Measurements from ENCODE around the gene ABCC8. TPM values are rescaled to one million over a fixed set of nuclear protein-coding genes. Genes with fewer than 3 reads are reported as not detected.

Gene ABCC8
- total RNA-seq, 1 donor from 2014 or later = 3.7 TPM

- Histone ChIP-seq H3K27ac (ENCODE audit: low read depth, low read length) (no peak overlapping the region), H3K9me3 (ENCODE audit: control insufficient read depth in 3 of 3, low read length in 3 of 3) (no peaks in the 10 kb centered on the region), H3K36me3 (ENCODE audit: control insufficient read depth in 3 of 3, insufficient read depth in 3 of 3, low read length in 3 of 3) (no peaks in the 10 kb centered on the region), H3K4me1 (ENCODE audit: control insufficient read depth in 3 of 3, insufficient read depth in 3 of 3, low read length in 3 of 3) (no peaks in the 10 kb centered on the region), H3K4me3 (ENCODE audit: low read length in 3 of 3) (no peak overlapping the region), H3K27me3 (ENCODE audit: control insufficient read depth in 3 of 3, insufficient read depth in 3 of 3, low read length in 3 of 3) (no peaks in the 10 kb centered on the region), H3K9ac (ENCODE audit: low read depth in 1 of 3, low read length in 3 of 3) (no peak overlapping the region)
Observed at GRCh38 chr11:17460406-17460805, 16.2 kb downstream of the ABCC8 start.

- no peaks in the 10 kb centered on the region for H3K9me3 ChIP-seq (ENCODE audit: control insufficient read depth in 3 of 3, low read length in 3 of 3)
- H3K9ac ChIP-seq (ENCODE audit: low read depth in 1 of 3, low read length in 3 of 3) = no peak overlapping the region
- H3K4me1 ChIP-seq (ENCODE audit: control insufficient read depth in 3 of 3, insufficient read depth in 3 of 3, low read length in 3 of 3) = no peaks in the 10 kb centered on the region
- H3K27me3 ChIP-seq (ENCODE audit: control insufficient read depth in 3 of 3, insufficient read depth in 3 of 3, low read length in 3 of 3) = no peaks in the 10 kb centered on the region
- no peaks in the 10 kb centered on the region for H3K36me3 ChIP-seq (ENCODE audit: control insufficient read depth in 3 of 3, insufficient read depth in 3 of 3, low read length in 3 of 3)
- no peak overlapping the region for H3K27ac ChIP-seq (ENCODE audit: low read depth, low read length)
- no peak overlapping the region for H3K4me3 ChIP-seq (ENCODE audit: low read length in 3 of 3)
Observed at GRCh38 chr11:17459236-17459896, 17.3 kb downstream of the ABCC8 start.

- no peak overlapping the region for H3K27ac ChIP-seq (ENCODE audit: low read depth, low read length)
- H3K27me3 ChIP-seq (ENCODE audit: control insufficient read depth in 3 of 3, insufficient read depth in 3 of 3, low read length in 3 of 3) = no peaks in the 10 kb centered on the region
- H3K4me3 ChIP-seq (ENCODE audit: low read length in 3 of 3) = no peak overlapping the region
- no peaks in the 10 kb centered on the region for H3K9me3 ChIP-seq (ENCODE audit: control insufficient read depth in 3 of 3, low read length in 3 of 3)
- H3K4me1 ChIP-seq (ENCODE audit: control insufficient read depth in 3 of 3, insufficient read depth in 3 of 3, low read length in 3 of 3) = no peaks in the 10 kb centered on the region
- no peak overlapping the region for H3K9ac ChIP-seq (ENCODE audit: low read depth in 1 of 3, low read length in 3 of 3)
- no peaks in the 10 kb centered on the region for H3K36me3 ChIP-seq (ENCODE audit: control insufficient read depth in 3 of 3, insufficient read depth in 3 of 3, low read length in 3 of 3)
Observed at GRCh38 chr11:17458268-17458667, 18.4 kb downstream of the ABCC8 start.

- Histone ChIP-seq H3K27me3 (ENCODE audit: control insufficient read depth in 3 of 3, insufficient read depth in 3 of 3, low read length in 3 of 3) (no peaks in the 10 kb centered on the region), H3K36me3 (ENCODE audit: control insufficient read depth in 3 of 3, insufficient read depth in 3 of 3, low read length in 3 of 3) (no peaks in the 10 kb centered on the region), H3K27ac (ENCODE audit: low read depth, low read length) (no peak overlapping the region), H3K9me3 (ENCODE audit: control insufficient read depth in 3 of 3, low read length in 3 of 3) (no peaks in the 10 kb centered on the region), H3K9ac (ENCODE audit: low read depth in 1 of 3, low read length in 3 of 3) (no peak overlapping the region), H3K4me1 (ENCODE audit: control insufficient read depth in 3 of 3, insufficient read depth in 3 of 3, low read length in 3 of 3) (no peaks in the 10 kb centered on the region), H3K4me3 (ENCODE audit: low read length in 3 of 3) (no peak overlapping the region)
Observed at GRCh38 chr11:17457396-17458173, 19.1 kb downstream of the ABCC8 start.

- no peaks in the 10 kb centered on the region for H3K9me3 ChIP-seq (ENCODE audit: control insufficient read depth in 3 of 3, low read length in 3 of 3)
- H3K36me3 ChIP-seq (ENCODE audit: control insufficient read depth in 3 of 3, insufficient read depth in 3 of 3, low read length in 3 of 3) = no peaks in the 10 kb centered on the region
- H3K9ac ChIP-seq (ENCODE audit: low read depth in 1 of 3, low read length in 3 of 3) = no peak overlapping the region
- no peak overlapping the region for H3K4me3 ChIP-seq (ENCODE audit: low read length in 3 of 3)
- H3K27me3 ChIP-seq (ENCODE audit: control insufficient read depth in 3 of 3, insufficient read depth in 3 of 3, low read length in 3 of 3) = no peaks in the 10 kb centered on the region
- no peaks in the 10 kb centered on the region for H3K4me1 ChIP-seq (ENCODE audit: control insufficient read depth in 3 of 3, insufficient read depth in 3 of 3, low read length in 3 of 3)
- H3K27ac ChIP-seq (ENCODE audit: low read depth, low read length) = no peak overlapping the region
Observed at GRCh38 chr11:17452668-17453067, 24.0 kb downstream of the ABCC8 start.

- no peak overlapping the region for H3K27ac ChIP-seq (ENCODE audit: low read depth, low read length)
- peaks cover 0 to 2% (median 0%) of the 10 kb centered on the region in 3 donors for H3K4me1 ChIP-seq (ENCODE audit: control insufficient read depth in 3 of 3, insufficient read depth in 3 of 3, low read length in 3 of 3)
- H3K9ac ChIP-seq (ENCODE audit: low read depth in 1 of 3, low read length in 3 of 3) = no peak overlapping the region
- no peaks in the 10 kb centered on the region for H3K36me3 ChIP-seq (ENCODE audit: control insufficient read depth in 3 of 3, insufficient read depth in 3 of 3, low read length in 3 of 3)
- peaks cover 0 to 3% (median 0%) of the 10 kb centered on the region in 3 donors for H3K27me3 ChIP-seq (ENCODE audit: control insufficient read depth in 3 of 3, insufficient read depth in 3 of 3, low read length in 3 of 3)
- no peaks in the 10 kb centered on the region for H3K9me3 ChIP-seq (ENCODE audit: control insufficient read depth in 3 of 3, low read length in 3 of 3)
- H3K4me3 ChIP-seq (ENCODE audit: low read length in 3 of 3) = no peak overlapping the region
Observed at GRCh38 chr11:17449158-17449557, 27.5 kb downstream of the ABCC8 start.

GRCh38 chr11:17446482-17446881, 30.2 kb downstream of the ABCC8 start:
- H3K9me3 ChIP-seq (ENCODE audit: control insufficient read depth in 3 of 3, low read length in 3 of 3) = no peaks in the 10 kb centered on the region
- H3K36me3 ChIP-seq (ENCODE audit: control insufficient read depth in 3 of 3, insufficient read depth in 3 of 3, low read length in 3 of 3) = no peaks in the 10 kb centered on the region
- peaks cover 0 to 7% (median 7%) of the 10 kb centered on the region in 3 donors for H3K4me1 ChIP-seq (ENCODE audit: control insufficient read depth in 3 of 3, insufficient read depth in 3 of 3, low read length in 3 of 3)
- no peak overlapping the region for H3K4me3 ChIP-seq (ENCODE audit: low read length in 3 of 3)
- H3K27me3 ChIP-seq (ENCODE audit: control insufficient read depth in 3 of 3, insufficient read depth in 3 of 3, low read length in 3 of 3) = peaks cover 0 to 4% (median 0%) of the 10 kb centered on the region in 3 donors
- no peak overlapping the region for H3K27ac ChIP-seq (ENCODE audit: low read depth, low read length)
- H3K9ac ChIP-seq (ENCODE audit: low read depth in 1 of 3, low read length in 3 of 3) = no peak overlapping the region

- Histone ChIP-seq H3K36me3 (ENCODE audit: control insufficient read depth in 3 of 3, insufficient read depth in 3 of 3, low read length in 3 of 3) (no peaks in the 10 kb centered on the region), H3K9ac (ENCODE audit: low read depth in 1 of 3, low read length in 3 of 3) (no peak overlapping the region), H3K4me1 (ENCODE audit: control insufficient read depth in 3 of 3, insufficient read depth in 3 of 3, low read length in 3 of 3) (peaks cover 0 to 7% (median 7%) of the 10 kb centered on the region in 3 donors), H3K9me3 (ENCODE audit: control insufficient read depth in 3 of 3, low read length in 3 of 3) (no peaks in the 10 kb centered on the region), H3K27me3 (ENCODE audit: control insufficient read depth in 3 of 3, insufficient read depth in 3 of 3, low read length in 3 of 3) (peaks cover 0 to 4% (median 4%) of the 10 kb centered on the region in 3 donors), H3K4me3 (ENCODE audit: low read length in 3 of 3) (no peak overlapping the region), H3K27ac (ENCODE audit: low read depth, low read length) (no peak overlapping the region)
Observed at GRCh38 chr11:17445240-17445795, 31.3 kb downstream of the ABCC8 start.

GRCh38 chr11:17443926-17444690, 32.5 kb downstream of the ABCC8 start:
- H3K27me3 ChIP-seq (ENCODE audit: control insufficient read depth in 3 of 3, insufficient read depth in 3 of 3, low read length in 3 of 3) = peaks cover 0 to 11% (median 4%) of the 10 kb centered on the region in 3 donors
- H3K9ac ChIP-seq (ENCODE audit: low read depth in 1 of 3, low read length in 3 of 3) = no peak overlapping the region
- H3K9me3 ChIP-seq (ENCODE audit: control insufficient read depth in 3 of 3, low read length in 3 of 3) = no peaks in the 10 kb centered on the region
- no peak overlapping the region for H3K4me3 ChIP-seq (ENCODE audit: low read length in 3 of 3)
- H3K36me3 ChIP-seq (ENCODE audit: control insufficient read depth in 3 of 3, insufficient read depth in 3 of 3, low read length in 3 of 3) = no peaks in the 10 kb centered on the region
- H3K4me1 ChIP-seq (ENCODE audit: control insufficient read depth in 3 of 3, insufficient read depth in 3 of 3, low read length in 3 of 3) = peaks cover 0 to 7% (median 7%) of the 10 kb centered on the region in 3 donors
- H3K27ac ChIP-seq (ENCODE audit: low read depth, low read length) = no peak overlapping the region
